T-helper 2 cell treated with Interferon-gamma antibody and Interleukin-4, amounts not matched to agents 100 ng/mL and 5 ng/mL, for 36 hours (primary cell): ENCODE data around the gene EVA1A. TPM values are rescaled to one million over a fixed set of nuclear protein-coding genes. Genes with fewer than 3 reads are reported as not detected.

ENCODE experiments used
- intact Hi-C: fragments of 100-400 bp; cut with micrococcal nuclease; formaldehyde crosslinking; loops from one replicate; pipeline ENCODE4 v1.15.1; 2023
- total RNA-seq: library from RNA; stranded (reverse); gene quantifications from 2 replicates; pipeline ENCODE4 v1.2.3, GENCODE V29; 2022

Gene EVA1A
- total RNA-seq, 1 donor from 2014 or later: not detected

DNA sequence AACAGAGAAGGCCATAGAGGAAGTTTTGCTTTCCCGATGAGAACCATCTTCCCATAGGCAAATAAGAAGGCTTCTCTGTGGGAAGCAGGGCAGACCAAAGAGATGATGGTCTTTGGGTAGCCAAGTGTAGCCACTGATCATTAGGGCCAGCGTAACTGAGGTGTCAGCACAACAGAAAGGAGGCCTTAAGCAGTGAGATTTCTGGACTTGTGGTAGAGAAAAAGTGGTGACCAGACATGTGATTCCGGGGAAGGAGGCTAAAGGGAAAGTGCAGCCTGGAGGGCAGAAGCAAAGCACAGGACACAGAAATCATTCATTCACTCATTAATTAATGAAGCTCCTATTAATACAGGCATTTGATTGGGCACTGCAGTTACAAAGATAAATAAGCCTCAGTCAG lies 15.4 kb downstream of the EVA1A start:
- intact Hi-C loops: no loop called here

DNA sequence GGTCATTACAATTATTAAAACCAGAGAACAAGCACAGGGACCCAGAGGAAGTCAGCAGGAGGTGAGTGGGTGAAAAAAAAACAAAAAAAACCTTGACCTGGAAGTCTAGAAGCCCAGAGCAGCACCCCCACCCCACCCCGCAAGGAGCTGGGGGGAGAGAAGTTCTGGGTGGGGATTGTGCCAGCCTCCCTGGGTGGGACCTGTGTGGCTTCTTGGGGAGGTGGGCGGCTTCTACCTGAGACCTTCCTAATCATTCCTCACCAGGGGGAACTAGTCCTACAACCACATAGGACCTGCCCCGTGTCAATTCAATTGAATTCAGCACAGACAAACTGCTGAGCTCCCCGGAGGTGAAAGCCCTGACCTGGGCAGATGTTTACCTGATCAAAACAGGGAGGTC lies 17.3 kb downstream of the EVA1A start:
- intact Hi-C loops: no loop called here

DNA sequence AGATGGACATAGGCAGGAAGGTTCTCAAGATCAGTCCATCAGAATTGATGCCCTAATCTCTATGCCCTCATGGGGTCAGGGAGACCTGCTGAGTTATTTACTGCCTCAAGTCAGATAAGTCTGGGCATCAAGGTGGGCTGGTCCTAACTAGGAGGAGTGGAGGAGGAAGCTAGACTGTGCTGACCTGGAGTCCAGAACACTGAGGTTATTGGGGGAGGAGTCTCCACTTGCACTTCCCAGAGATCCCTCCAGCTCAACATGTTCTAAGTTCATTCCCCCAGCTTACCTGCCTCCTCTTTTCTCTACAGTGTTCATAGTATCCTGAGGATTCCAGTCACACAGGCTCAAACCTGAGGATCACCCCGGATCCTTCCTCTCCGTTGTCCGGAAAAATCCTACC lies 19.3 kb downstream of the EVA1A start:
- intact Hi-C loops: no loop called here

DNA sequence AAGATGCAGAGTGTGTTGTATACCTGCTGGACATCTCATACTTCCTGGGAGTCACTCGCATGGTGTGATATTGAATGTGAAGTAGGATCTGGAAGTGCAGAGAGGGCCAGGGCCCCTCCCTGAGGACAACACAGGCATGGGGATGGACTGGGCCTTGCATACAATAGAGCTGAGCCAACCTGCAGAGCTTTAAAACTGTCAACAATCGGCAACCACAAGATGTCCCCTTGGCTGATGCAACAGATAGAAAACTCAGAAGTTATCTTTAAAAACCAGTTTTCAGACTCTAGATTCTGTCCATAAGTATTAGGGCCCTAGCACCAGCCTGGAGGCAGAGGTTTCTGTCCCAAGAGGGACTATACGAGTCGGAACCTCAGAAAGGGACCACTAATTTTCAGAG lies 19.7 kb downstream of the EVA1A start:
- intact Hi-C loops: no loop called here

DNA sequence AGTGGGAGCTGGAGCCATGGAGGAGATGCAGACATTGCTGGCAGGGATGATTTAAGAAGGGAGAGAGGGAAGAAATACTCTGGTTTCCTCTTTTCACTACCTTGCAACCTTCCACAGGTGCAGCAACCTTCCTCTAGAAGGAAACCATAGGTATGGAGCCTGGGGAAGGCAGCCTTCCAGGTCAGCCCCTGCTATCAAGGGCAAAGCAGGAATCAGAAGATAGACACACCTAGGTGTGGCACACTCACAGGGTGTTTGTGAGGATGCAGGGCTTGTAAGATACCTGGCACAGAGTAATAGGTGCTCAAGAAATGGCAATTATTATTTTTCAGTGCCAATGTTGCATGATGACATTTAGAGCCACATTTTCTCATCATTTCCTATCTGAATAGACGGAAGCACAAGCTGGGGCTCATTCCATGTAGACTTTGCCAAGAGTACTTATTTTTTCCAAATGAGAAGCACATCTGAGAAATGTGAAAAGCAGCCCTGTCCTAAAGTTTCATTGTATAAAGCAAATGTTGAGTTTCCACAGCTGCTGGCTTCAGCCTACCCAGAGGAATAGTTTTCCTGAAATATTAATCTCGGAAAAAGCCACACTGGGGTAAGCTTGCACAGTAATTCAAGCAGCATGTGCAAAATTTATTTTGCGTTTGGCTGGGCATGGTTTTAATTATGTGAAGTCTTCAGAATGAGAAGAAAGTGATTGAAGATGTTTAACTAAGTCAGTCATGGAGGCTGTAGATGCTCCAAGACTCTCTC lies 20.6 kb downstream of the EVA1A start:
- intact Hi-C loops: no loop called here

DNA sequence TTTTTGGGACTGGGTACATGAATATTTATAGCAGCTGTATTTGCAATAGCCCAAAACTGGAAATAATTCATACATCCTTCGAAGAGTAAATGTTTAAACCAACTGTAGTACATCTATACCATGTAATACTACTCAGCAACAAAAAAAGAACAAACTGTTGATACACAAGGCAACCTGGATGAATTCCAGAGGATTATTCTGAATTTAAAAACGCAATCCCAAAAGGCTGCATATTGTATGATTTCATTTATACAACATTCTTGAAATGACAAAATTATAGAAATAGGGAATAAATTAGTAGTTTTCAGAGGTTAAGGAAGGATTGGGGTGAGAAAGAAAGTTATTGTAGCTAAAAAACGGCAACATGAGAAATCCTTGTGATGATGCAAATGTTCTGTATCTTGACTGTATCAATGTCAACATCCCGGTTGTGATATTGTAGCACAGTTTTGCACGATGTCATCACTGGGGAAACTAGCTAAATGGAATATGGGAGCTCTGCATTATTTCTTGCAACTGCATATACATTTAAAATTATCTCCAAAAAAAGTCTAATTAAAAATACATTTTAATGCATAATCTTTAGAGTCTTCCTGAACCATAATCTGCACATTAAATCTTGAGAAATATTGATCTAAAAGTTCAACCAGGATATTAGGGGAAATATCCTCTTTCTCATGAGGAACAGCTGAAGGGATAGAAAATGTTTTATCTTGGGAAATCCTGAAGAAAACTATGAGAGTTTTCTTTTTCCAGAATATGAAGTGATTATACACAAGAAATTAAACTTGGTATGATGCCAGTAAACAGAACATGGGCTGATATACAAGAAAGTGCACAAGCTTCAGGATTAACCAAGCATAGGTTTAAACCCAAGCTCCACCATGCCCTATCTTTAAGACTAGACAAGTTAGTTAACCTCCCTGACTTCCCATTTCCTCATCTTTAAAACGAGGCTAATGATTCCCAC lies 21.9 kb downstream of the EVA1A start:
- intact Hi-C loops: no loop called here

DNA sequence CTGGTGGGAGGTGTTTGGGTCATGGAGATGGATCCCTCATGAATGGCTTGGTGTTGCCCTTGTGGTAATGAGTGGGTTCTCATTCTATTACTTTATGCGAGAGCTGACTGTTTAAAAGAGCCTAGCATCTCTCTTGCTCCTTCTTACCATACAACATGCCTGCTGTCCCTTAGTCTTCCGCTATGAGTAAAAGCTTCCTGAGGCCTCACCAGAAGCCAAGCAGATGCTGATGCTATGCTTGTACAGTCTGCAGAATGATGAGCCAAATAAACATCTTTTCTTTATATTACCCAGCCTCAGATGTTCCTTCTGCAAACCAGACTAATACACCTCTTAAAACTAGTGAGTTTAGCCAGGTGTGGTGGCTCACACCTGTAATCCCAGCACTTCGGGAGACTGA lies 23.1 kb downstream of the EVA1A start:
- intact Hi-C loops: no loop called here

DNA sequence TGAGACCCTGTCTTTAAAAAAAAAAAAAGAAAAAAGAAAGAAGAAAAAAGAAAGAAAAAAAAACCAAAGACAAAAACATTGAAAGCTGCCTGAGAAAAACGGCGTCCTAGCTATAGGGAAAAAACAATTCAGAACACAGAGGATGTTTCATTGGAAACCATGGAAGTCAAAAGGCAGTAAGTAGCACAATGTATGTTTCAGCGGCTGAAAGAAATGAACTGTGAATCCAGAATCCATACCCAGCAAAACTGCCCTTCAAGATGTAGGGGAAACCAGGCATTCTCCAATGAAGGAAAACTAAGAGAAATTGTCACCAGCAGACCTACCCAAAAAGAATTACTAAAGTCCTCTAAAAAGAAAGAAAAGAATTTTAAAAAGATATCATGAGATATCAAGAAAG lies 27.6 kb downstream of the EVA1A start:
- intact Hi-C loops: no loop called here

DNA sequence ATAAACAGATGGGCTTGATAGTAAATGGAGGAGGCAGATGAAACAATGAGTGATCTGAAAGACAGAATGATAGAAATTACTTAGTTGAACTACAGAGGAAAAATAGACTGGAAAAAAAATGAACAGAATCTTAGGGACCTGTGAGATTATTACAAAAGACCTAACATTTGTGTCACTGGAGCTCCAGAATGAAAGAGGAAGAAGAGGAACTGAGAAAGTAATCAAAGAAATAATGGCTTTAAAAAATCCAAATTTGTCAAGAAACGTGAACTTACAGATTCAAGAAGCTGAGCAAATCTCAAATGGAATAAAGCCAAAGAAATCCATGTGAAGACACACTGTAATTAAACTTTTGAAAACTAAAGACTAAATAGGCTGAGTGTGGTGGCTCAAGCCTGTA lies 28.3 kb downstream of the EVA1A start:
- intact Hi-C loops: no loop called here

DNA sequence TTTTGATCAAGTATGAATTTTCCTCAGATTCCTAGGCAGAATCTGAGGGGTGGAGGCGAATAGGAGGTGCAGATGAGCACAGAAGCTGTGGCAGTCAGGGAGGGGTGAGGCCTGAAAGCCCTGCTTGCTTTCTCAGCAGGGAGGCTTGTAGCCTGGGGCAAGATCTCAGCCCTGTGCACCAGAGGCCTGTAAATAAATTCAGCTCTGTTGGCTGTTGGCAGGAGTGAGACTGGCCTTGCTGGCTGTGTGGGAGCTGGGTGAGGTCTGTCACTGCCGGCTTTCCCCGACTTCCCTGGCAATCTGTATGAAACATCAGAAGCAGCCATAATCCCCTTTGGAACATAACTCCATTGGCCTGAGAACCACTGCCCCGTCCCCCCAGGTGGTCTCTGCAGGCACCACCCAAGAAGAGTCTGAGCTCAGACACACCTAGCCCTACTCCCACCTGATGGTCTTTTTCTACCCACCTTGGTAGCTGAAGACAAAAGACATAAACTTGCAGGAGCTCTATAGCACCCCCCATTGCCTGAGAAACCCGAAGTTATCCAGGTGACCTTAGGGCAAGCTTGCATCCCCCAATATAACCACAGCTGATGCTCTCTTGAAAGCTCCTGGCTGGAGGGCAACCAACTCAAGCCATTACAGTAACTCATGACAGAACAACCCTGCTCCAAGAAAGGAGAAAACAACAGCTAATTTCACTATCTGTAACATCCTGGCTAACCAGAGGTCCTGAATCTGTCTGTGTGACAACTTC lies 32.3 kb downstream of the EVA1A start:
- intact Hi-C loops: no loop called here

DNA sequence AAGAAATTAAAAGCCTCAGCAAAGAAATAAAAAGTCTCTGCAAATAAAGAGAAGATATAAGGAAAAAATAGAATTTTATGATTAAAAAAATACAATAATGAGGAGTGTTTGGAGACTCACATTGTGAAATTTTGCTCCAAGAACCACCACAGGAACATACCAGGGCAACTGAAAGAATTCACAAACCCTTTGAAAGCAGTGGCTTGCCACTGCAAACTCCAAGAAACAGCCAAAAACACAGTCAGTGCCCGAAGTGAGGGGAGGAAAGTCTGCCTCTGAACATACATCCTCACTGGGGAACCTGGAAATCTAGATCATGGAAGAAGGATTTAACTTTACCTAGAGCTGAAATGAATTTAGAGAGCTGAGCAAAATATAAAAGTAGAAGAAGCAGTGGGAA lies 33.1 kb downstream of the EVA1A start:
- intact Hi-C loops: no loop called here

DNA sequence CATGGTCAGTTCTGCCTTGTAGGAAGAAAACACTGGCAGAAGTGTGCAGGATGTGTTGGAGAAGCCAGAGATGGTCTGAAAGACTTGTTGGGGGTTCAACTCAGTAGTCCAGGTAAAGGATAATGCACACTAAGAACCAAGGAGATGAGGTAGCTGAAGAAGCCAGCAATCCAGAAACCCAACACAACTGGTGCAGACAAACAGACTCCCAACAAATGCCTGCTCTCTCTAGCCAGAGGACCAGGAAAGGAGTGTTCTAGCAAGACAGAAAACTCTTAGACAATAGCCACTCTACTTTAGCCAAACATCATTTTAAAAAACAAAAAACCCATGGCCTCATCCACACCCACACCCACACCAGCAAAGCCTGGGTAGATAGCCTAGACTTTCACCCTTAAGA lies 33.9 kb downstream of the EVA1A start:
- intact Hi-C loops: no loop called here

DNA sequence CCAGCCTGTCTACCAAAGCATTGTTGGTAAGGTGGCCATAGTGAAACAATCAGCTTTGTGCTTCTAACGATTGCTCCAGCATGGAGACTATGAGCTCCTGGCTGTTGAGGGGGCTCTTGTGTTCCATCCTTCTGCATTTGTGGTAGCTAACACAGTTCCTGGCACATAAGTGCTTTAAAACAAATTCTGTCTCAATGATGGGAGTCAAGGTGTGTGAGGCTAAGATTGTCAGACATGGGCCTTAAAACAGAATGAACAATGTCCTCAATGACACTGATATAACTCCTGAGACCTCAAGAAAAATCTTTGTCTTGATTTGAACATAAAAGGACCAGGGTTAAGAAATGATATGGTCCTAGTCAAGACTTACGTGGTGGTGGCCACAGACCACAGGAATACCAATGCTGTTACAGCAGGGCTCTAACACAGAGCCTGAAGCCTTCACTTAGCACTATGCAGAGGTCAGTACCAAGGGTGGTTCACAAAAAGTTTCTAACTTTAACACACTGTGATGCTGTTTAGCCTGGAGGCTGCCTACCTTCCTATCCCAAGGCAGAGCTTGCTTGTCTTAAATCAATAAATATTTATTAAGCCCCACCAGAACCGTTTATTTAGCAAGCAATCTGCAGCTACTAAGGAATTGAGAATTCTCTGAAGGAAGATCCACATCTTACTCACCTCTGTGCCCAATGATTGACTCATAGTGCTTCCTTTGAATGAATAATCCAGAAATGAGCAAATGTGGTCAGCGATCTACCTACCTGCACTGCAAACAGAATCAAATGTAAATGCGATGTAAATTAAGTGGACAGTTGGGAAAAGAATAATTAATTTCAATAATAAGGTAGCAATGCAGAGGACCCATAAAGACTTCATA lies 35.1 kb downstream of the EVA1A start:
- intact Hi-C loops: no loop called here

DNA sequence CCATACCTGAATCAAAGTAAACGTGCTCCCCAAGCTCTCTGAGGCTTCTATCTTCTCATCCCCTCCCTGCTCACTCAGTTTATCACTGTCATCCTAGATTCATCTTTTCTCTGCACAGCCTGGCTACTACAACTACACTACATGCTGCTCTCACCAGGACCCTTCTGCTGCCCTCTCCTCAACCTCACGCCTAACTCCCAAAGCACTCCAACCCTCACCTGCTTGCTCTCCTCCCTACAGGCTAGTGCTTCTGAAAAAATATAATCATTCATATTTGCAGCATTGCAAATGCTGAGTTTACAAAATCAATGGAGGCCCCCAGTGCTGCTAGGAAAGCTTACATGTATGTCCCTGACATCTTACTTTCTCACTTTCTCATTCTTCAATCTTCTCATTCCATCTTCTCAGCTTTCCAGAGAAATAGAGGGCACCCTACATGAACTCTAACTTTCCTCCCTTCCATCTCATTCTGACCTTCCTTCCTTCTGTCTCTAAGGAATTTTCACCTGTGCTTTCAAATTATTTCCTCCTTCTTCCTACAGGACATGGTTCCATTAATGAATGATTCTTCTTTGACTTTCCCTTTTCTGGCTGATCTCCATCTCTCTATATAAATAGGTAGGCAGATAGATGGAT lies 36.3 kb downstream of the EVA1A start:
- intact Hi-C loops: no loop called here

DNA sequence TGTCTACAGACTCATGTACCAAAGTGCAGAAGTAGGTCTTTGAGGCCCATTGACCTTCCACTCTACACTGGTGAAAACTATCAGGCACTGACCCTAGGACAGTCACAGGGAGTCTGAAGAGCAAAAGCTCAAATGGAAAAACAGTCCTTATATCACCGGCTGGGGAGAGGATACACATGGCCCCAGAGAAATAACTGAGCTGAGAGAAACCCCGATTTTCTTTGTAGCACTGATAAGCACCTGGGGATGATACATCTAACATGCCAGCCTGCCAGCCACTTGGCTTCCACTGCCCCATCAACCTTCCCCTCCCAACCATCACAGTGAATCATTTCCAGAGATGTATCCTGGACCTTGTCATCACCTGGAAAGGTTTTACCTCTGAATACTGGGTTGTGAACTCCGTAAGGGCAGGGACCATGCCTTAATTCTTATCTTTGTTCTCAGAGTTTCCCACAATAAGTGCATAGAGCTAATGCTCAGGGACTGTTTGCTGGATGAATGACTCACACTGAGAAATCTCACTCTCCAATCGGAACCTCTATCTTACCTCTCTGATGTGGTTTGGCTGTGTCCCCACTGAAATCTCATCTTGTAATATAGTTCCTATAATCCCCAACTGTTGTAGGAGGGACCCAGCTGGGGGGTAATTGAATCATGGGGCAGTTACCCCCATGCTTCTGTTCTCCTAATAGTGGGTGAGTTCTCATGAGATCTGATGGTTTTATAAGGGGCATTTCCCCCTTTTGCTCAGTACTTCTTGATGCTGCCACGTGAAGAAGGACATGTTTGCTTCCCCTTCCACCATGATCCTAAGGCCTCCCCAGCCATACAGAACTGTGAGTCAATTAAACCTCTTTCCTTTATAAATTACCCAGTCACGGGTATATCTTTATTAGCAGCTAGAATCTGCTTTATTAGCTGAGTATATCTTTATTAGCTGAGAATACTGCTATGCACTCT lies 37.1 kb downstream of the EVA1A start:
- intact Hi-C loops: no loop called here

DNA sequence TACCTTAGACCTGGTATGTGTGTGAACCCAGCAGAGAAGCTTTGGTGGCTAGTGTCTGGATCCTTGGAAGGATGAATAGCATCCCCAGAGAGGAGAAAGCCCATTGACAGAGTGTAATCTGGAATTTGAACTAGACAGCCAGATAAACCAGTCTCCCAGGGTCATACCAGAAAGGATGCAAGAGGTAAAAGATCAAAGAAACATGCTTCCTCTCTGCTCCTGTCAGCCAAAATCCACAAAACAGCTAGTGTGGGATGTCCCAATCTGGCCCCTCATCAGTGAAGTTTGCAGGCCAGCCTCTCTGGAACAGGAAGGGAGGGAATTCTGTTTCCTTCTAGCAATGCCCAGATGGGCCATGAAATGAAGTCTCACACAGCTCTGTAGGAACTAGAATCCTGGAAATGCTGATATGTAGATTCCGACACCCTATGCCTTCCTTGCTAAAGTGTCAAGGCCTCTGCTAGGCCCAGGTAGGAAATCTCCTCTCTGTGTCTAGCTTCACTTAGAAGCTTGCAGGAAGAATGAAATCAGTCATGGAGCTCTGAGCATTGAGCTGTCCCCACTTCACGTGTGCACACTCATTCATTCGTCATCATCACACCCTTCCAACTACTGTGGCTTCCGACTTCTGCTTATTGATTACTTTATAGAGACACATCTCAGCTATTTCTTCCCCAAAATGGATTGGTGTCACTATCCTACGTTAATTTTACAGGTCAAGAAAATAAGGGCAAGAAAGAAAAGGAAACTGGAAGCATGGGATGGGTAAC lies 38.0 kb downstream of the EVA1A start:
- intact Hi-C loops: no loop called here

DNA sequence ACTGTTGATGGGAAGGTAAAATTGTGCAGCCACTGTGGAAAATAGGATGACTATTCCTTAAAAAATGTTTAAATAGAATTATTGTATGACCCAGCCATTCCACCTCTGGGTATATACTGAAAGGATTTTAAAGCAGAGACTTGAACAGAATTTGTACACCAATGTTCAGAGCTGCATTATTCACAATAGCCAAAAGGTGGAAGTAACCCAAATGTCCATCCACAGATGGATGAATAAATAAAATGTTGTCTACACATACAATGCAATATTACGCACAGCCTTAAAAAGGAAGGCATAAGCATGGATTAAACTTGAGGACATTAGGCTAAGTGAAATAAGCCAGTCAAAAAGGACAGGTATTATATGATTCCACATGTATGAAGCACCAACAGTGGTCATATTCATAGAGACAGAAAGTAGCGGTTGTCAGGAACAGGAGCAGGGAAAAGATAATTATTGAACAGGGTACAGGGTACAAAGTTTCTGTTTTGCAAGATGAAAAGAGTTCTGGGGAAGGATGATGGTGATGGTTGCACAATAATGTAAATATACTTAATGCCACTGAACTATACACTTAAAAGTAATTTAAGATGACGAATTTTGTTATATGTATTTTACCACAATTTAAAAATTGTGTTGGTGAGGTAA lies 39.4 kb downstream of the EVA1A start:
- intact Hi-C loops: no loop called here

DNA sequence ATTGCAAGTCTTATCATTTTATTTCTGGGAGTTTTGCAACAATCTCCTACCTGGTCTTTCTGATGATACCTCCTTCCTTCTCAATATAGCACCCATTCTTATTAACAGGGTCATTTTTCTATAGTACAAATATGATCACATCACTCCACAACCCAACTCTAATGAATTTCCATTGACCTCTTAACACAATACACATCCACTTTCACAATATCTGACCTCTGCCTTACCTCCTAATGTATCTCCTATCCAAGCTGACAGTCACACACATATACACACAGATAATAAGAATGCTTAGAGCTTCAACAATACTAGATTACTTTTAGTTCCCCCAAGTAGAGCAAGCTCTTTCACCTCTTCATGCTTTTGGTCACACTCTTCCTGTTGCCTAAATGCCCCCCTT lies 40.9 kb downstream of the EVA1A start:
- intact Hi-C loops: no loop called here
